Measurements from ENCODE around the gene VIPR2. TPM values are rescaled to one million over a fixed set of nuclear protein-coding genes. Genes with fewer than 3 reads are reported as not detected.

Gene VIPR2
- total RNA-seq, 1 experiment from 2014 or later: not detected

- no peak for DNase-seq (ENCODE audit: low read depth)
Measured at GRCh38 chr7:159158125-159158887, 13.6 kb upstream of the VIPR2 start.

GRCh38 chr7:159157714-159158113 is 13.0 kb upstream of the VIPR2 start:
- DNase-seq (ENCODE audit: low read depth): no peak

DNA sequence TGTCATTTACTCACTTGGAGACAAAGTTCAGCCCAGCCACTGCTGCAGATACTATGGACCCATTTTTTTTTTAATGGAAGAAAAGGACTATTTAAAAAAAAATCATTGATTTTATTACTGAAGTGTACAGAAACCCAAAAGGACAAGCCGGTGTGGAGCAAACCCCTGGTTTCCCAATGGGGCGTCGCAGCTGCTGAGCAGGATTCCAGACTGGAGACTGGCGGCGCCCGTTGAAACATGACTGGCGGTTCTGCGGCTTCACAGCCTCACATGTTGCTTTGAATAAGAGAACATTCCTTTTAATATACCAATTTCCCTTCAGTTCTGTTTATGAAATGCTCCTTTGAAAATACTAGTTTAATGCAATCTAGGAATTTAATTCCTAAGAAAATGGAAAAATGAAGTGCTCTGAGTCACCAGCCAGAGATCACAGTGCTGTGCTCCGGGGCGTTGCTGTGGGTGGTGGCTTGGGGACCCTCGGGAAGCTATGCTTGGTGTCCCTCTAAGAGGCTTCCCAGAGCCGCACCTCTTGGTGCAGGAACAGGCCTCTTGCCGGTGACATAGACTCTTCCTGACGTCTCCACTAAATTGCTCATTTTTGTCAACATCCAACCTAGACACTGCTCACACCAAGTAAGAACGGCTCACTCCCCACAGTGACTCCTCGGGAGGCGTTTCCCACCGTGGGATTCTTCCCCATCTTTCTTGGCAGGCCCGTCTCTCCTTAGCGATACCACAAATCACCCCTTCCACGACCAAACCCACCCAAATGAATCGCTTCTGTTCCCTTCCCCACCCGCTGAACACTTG is 12.0 kb upstream of the VIPR2 start:
- no peak for DNase-seq (ENCODE audit: low read depth)

DNA sequence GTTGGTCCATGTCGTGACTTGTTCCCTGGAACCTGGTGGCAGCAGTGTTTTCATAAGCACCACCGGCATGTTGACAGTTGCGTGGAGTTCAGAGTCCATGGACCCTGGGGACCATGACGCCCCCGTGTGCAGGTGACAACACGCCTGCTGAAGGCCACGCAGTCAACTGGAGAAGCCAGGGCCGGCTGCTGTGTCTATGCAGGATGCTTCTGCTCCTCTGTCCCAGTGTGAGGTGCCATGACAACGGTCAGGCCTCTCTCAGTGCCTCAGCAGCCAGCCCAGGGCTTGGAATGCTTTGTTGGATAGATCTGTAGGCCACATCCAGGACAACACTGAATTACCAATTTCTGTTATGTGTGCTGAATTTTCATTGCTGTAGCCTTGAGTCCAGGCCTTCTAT is 10.7 kb upstream of the VIPR2 start:
- no peak for DNase-seq (ENCODE audit: low read depth)

GRCh38 chr7:159154243-159154642 is 9.6 kb upstream of the VIPR2 start:
- no peak for DNase-seq (ENCODE audit: low read depth)

GRCh38 chr7:159153511-159153910 is 8.8 kb upstream of the VIPR2 start:
- no peak for DNase-seq (ENCODE audit: low read depth)

- no peak for DNase-seq (ENCODE audit: low read depth)
Measured at GRCh38 chr7:159152816-159153215, 8.1 kb upstream of the VIPR2 start.

DNA sequence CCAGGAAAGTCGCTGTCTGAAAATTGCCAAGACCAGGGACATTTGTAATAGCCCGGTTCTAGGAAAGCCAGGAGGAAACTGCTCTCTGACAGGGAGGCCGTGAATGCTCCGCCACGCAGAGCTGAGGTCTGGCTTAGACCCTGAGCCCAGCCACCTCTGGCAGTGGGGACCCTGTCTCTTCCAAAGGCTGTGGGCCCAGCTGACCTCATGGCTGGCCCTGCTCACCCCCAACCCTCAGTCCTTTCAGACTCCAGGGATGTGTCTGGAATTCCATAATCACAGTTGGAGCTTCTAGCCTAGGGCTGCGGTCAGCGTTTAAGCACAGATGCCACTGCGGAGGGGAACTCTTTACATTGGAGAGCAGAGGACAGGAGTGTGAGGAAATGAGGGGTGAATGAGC is 6.6 kb upstream of the VIPR2 start:
- DNase-seq (ENCODE audit: low read depth): no peak

DNA sequence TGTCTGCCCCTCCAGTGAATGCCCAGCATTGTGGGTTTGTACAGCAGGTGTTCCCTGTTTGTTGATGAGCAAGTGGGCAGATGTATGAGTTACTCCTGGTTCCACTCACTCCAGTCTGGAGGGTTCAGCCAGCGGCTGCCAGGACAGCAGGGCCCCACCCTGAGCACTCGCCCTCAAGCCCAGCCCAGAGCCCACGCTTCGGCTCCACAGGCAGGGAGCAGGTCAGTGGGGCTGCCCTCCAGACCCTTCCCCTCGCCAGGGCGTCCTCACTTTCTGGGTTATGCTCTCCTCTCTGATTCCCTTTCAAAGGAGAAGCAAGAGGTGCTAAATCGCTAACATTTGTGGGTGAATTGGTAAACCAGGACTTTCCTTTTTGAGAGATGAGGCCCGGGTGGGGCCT is 4.8 kb upstream of the VIPR2 start:
- no peak for DNase-seq (ENCODE audit: low read depth)

DNA sequence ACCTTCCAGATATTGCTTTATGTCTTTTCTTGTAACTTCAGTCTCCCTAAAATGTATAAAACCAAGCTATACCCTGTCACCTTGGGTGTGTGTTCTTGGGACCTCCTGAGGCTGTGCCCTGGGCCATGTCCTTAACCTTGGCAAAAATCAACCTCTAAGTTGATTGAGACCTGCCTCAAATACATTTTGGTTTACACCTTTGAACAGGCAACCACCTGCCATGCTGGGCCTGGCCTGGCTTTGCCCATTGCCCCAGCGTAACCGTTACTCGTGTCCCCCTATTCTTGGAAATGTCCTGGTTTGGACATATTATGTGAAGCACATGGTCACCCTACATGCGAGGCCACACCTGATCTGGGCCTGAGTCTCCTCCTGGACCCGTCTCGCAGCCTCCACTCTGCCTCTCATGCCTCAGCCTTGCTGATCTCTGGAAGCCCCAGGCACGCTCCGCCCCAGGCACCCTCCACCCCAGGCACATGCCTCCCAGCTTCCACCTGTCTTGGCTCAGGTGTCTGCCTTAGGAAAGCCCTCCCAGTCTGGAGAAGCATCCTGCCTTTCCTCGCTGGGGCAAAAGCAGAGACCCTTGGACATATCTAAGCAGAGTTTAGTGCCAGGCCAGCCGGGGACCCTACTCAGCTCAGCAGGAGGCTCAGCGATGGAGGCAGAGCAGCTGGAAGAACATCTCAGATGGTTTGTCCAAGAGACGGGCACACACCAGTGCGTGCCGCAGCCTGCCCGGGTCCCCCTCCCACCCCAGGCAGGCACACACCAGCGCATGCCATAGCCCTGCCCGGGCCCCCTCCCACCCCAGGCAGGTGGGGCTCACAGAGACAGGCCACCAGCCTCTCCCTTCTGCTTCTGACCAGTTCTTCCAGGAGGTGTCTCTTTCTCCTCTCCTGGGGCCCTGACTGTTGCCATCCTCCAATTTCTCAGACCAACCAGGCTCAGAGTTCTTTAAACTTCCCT is 4.0 kb upstream of the VIPR2 start:
- DNase-seq (ENCODE audit: low read depth): no peak

DNA sequence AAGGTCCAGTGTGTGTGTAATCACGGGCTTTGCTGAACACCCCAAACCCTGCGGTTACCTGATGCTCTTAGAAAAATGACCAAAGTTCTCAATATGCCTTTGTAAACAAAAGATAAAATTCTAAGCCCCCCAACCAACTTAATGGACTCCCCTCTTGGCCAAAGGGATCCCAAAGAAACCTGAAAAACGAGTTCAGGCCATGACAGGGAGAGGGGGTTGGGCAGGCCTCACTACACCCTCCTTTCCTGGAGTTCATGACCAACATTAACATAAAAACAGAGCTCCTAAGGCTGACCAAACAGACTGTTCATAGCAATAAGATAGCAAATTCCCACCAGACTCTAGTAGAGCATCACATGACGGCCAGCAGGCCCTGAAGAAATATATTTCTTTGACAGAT is 3.0 kb upstream of the VIPR2 start:
- no peak for DNase-seq (ENCODE audit: low read depth)

GRCh38 chr7:159147246-159147645 is 2.6 kb upstream of the VIPR2 start:
- no peak for DNase-seq (ENCODE audit: low read depth)

GRCh38 chr7:159146084-159146858 is 1.6 kb upstream of the VIPR2 start:
- DNase-seq (ENCODE audit: low read depth): no peak

- no peak for DNase-seq (ENCODE audit: low read depth)
Measured at GRCh38 chr7:159145490-159145855, 806 bp upstream of the VIPR2 start.

DNA sequence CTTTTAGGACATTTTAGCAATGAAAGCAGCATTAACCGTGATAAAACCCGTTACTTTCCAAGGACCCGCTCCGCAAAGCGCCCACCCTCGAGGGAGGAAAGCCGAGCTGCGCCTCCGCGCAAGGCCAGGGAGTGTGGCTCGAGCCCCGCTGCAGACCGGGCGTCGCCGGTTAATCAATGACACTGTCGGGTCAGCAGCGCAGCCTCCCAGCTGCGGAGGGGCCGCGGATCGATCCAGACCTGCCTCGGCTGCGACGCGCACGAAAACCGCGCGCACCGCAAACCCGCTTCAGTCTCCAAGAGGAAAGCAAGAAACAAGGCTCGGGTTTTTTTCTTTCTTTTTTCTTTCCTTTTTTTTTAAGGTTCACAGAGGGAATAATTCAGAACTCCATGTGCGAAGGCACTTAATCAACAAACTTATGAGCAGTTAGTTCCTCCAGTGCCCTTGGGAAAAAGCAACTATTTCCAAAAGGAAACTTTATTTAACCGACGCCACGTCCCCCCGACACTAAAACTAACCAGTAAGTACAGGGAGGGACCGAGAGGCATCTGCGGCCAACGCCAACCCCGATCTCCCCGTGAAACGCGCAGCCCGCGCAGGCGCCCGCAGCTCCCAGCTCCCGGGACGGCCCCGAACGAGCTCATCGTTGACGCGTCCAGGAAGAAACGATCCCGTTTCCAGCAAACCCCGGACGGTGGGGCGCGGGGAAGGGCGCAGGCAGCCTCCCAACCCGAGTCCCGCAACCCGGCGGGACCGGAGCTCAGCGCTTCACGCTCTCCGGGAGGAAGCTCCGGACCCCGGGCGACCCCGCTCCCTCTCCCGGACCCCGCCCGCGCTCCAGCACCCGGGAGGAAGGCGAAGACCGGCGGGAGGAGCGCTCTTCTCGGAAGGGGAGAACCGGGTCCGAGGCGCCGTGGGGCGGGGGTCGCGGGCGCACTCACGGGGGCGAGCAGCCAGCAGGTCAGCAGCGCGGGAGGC is 598 bp downstream of the VIPR2 start:
- no peak for DNase-seq (ENCODE audit: low read depth)

- no peak for DNase-seq (ENCODE audit: low read depth)
Measured at GRCh38 chr7:159142730-159143129, 1.9 kb downstream of the VIPR2 start.

DNA sequence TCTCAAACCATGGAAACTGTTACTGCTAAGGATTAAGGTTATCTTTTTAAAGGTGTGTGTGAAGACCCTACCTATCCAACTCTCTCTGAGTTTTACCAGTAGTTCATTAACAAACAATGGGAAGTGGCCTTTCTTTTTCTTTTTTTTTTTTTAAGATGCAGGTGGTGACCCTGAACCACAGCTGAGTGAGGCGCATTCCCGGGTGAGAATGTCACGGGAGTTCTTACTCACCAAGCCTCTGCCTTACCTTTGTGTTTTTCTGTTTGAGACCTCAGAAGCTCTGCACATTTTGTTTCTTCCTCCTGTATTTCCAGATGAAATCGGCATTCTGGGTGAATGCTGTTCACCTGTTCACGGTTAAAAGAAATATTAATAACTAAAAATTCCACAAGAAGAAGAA is 2.5 kb downstream of the VIPR2 start:
- DNase-seq (ENCODE audit: low read depth): no peak

DNA sequence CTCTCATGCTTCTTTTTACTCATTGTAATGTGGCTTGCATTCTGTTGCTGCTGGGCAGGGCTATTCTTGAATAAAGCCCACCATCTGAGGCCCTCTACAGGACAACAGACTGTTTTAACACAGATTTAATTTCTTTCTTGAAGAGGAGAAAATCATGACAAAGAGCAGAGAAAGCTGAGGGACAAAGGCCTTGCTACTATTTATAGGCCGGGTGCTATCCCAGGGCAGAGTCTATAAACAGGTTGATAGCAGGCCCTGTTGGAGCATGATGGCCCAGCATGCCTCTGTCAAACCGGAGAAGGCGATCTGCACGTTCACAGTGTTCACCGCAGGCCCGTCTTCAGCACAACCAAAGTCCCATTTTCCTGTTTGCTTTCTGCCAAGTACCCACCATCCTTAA is 3.0 kb downstream of the VIPR2 start:
- DNase-seq (ENCODE audit: low read depth): no peak

- DNase-seq (ENCODE audit: low read depth): no peak
Measured at GRCh38 chr7:159141167-159141566, 3.5 kb downstream of the VIPR2 start.

Measured in M059J (cell line).